Stimulated activated CD4-positive, alpha-beta T cell treated with anti-CD3 and anti-CD28 coated beads, Interleukin-1b, Interleukin-23, amount 100 ng/mL, for 4 hours (primary cell): ENCODE data around the gene GMDS.
A peak's percentile ranks its signal among the peaks of the same experiment; 100 is the strongest.
"Not testable (repeated sequence)": the region's sequence is repeated elsewhere in the genome, so short reads cannot be mapped to it uniquely, and the experiment has no call there.

ENCODE experiments used
- DNase-seq, 2 donors: peaks; one replicate each; pipeline ENCODE4 v3.0.0-alpha.2; 2020; ENCODE audit warnings: low read depth in 2 of 2

Gene GMDS

DNA sequence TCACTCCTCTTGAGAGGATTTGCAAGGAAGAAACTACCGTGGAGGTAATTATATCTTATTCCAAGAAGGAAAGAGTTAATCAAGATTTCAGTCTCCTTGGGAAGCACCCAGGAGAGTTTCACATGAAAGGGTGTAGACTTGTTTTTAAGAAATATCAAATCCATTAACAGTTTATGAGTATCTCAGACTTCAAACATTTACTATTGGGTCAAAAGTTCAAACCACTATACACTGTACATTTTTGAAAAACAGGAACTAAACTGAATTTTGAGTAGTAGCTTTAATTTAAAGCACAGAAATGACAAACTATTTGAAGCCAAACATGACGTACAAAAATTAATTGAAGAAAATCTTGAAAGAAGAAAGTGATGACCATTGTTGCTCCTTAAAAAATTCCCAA is 471.7 kb downstream of the GMDS start:
- DNase-seq, result no peak

DNA sequence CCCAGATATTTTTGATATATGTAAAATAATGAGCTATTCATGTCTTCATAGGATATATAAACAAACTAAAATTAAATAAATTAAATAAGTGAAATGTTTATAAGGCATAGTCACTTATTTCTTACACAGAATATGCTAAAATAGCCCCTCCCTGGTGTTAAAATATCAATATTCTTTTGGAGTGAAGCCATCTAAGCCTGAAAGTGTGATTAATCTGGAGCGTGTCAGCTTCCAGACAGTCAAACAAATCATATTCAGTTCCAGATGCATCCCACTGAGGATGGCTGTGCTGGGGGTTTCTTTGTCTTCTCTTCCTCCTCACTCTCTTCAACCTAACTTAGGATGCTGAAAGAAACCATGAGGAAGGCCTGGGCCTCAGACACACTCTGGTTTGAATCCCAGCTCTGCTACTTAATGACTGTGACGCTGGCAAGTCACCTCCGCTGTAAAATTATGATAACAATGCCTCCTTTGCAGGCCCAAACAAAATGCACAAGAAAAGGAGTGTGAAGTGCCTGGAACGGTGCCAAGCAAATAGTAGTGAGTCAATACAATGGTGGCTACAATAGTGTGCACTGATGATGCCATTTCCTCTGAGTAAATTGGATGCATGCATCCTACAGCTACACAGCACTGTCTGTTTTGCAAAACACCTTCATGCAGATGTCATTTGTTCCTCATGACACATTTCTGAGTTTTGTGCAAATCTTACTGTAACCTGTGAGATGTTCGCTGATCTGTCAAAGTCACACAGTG is 474.3 kb downstream of the GMDS start:
- DNase-seq, result peak in 1 of 2 donors; percentile 7

DNA sequence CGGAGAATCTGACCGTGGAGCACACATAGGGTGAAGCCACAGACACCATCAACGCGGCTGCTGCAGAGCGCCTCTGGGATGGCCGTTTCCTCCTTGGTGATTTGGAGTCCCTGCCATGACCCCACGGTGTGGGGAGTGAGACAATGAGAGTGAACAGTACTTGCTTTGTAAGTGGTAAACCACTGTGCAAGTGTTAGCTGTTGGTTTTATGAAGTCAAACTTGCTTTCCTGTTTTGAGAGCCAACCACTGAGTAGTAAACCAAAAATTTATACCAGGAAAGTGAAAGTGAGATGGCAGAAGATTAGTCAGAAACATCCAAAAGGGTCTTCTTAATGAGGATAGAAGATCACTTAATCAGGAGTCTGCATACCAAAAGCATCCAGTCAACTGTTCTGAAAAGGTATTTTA is 475.0 kb downstream of the GMDS start:
- DNase-seq, result no peak

DNA sequence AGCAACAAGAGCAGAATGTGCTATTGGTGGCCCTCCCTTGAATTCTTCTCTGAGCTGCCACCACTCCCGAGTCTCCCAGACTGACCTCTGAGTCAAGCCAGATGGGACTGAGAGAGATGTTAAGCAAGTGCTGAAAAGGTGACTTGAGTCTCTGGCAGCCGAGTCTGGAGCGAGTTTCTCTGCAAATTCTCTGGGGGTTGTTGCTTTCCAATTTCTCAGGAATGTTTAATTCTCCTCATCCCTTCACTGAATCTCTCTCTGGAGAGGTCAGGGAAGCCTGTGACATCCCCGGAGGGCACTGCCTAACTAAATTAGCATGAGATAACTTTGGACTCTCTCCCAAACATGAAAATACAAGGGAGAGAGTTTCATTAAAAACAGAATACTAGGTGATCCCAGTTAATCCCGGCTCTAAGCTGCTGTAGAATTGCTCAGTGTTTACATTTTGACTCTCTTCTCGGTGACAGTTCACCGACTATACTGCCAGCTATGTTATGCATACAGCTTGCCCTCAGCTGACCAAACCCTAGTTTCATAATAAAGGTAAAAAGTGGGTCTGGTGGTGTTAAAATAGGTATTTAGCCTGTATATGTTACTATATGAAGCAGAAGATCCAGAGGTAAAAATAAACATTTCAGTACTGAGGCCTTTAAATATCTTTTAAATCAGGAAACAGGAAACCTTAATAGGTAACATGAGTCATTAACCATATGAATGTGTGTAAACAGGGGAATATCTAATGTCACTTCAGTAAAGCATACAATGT is 477.7 kb downstream of the GMDS start:
- no peak for DNase-seq

DNA sequence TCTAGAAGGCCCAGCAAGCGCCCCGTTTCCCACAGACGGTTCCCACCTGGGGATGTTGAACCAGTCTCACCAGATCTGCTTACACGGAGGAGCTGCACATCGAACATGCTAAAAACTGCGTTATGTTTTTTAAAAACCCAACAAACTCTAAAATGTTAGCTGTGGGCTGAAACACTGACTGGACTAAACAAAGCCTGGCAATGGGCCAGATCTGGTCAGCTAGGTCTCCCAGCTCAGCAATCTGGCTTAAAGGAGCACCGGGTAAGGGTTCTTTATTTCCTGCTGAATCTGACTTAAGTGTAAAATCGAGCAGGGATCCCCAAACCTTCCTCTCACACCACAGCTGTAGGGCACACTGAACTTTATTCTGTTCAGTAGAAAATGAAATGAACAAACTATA is 478.8 kb downstream of the GMDS start:
- DNase-seq, result no peak

DNA sequence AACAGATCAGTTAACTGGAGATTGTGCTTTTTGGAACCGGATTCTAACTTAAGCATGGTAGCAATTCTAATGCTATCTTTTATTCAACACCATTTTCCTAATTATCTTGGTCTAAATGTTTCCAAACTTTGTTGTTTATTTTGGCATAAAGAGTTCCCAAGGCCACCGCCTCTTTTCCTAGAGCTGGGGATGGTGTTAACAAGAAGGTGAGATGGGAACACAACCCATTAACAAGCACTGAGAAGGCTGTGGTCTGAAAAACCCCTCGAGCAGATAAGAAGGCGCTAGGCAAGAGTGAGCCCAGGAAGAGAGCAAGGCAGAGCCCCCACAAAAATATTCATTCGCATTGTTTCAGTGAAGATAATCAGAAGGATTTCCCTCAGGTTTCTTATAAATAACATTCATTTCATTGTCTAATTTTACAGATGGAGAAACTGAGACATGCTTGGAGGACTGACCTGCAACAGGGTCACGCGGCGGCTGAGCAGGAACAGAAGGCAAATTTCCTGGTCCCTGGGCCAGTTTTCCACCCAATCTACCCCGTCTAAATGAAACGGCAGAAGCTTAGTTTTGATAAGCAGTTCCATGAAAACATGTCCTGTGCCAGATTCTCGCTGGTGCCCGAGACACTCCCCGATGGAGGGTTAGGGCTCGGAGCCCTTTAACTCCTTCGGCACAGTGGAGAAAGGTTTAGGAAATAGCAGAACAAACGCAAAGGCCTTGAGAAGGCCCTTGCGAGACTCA is 480.1 kb downstream of the GMDS start:
- no peak for DNase-seq

DNA sequence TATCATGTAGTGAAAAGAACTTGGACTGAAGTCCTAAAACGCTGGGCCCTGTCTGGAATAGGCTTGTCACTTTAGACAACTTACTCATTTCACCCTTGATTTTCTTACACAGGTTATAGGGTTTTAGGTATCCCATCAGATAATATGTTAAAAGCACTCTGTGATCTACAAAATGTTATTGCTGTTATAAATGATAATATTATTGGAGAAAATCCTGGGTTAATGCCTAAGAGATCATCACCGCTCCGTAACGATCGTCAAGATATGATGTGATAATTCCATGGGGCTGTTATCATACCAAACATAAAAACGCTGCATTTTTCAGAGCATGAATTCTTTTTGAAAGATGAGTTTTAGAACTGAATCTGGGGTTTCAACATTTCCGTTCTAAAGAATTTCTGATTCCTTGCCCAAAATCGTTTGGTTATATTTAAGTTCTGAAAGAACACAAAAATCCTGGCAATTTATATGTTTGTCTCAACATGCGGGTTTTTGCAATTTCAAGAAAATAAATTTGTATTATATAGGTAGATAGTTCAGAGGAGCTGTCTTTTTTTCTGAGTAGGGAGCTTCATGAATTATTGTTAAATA is 480.9 kb downstream of the GMDS start:
- no peak for DNase-seq

DNA sequence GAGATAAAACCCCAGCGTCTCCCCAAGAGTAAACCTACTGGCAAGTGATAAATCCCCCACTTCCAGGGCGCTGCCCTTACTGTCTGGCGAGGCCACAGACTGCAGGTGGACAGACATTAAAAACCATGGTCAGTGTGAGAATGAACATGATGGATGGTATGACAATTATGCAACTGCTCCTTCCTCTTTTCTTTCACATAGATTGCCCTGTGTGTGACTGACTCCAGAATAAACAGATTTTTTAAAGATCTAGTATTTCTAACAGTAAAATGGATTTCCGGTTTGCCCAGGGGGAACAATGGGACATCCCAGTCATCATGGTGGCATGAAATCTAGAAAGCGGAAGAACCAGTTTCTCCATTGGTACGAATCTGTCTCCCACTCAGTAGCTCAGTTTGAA is 482.0 kb downstream of the GMDS start:
- DNase-seq, result no peak

DNA sequence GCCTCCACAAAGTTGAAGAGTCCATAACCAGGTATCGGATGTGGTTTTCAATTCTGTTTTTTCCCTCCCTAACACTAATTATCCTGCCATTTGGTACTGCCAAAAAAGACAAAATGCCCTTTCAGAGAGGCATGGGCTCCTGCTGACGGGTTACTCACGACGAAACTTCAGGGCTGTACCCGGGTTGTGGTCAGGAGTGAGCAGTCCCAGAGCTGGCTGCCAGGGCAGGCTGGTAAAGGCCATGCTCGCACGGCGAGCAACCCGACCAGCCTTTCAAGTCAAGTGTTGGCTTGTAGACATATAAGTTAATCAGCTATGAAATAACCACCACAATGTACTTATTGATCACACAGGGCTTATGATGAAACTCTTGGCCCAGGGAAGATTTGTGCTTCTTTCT is 483.2 kb downstream of the GMDS start:
- DNase-seq, result no peak

DNA sequence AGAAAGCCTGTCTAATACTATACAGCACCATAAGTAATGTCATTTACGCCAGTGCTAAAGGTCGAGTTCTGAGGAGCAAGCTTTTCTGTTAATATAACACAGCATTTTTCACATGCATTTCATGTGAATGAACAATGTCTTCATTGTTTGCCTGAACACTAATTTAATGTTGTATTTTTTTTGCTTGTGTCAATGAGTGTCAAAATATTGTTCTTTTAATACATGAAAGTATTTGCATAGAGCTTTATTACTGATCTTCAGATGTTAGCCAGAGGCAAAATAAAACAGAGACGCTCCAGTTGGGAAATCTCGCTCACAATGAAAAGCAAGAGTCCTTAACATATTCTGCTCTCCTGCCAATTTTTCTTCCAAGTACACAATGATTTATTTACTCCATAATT is 483.9 kb downstream of the GMDS start:
- no peak for DNase-seq

DNA sequence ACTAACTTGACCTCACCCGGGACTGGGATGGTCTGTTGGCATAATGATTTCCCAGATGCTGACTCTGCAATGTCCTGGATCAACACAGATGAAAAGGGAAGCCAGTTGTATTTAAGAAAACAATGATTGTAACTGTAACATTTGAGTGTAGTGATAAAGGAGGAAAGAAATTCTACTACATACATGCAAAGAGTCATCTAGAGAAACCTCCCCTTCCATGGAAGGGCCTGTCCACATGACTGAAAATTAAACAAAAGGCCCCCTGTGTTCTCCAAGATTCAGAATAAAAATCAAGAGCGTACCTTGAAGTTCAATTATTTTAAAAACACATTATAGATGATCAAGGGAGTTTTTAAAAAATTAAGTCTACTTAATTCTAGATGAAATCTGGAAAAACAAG is 484.5 kb downstream of the GMDS start:
- no peak for DNase-seq

DNA sequence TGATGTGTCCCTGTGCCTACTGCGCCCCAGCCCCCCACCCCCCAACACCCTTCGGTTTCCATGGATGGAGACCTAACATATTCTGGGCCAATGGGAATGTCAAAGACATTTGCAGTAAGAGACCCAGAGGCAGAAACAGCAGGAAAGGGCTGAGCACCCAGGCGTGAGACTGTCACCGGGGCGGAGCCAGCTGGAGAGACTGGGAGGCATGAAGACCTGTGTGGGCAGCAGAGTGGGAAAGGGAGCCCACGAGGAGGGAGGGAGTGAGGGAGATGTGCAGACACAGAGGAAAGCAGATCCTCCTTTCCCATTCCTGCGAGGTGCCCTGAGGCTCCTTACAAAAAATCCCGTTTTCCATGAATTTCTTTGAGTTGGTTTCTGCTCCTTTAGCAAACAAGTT is 485.5 kb downstream of the GMDS start:
- DNase-seq, result no peak

DNA sequence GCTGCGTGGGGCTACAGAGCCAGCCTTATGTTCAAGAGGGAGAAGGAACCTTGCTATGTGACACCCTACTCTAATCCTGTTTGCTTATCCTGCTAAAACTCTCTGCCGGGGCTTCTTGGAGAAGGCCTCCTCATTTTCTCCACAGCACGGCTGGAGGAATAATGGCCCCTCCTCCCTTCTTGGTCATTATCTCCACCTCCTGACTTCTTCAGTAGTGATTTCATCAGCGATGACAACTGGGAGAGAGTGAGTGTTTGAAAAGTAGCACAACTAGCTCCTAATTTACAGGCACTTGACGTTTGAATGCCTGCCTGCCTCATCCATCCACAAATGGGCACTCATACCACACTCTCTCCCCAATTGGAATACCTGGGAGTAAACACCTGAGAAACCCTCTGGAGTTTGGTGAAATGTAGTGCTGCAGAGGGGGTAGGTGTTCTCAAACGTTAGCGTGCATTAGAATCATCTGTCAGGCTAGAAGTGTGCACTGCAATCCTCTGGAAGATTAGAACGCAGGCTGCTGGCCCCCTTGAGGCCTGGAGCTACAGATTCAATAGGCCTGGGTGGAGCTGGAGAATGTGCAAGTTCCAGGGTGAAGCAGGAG is 487.2 kb downstream of the GMDS start:
- DNase-seq, result no peak

DNA sequence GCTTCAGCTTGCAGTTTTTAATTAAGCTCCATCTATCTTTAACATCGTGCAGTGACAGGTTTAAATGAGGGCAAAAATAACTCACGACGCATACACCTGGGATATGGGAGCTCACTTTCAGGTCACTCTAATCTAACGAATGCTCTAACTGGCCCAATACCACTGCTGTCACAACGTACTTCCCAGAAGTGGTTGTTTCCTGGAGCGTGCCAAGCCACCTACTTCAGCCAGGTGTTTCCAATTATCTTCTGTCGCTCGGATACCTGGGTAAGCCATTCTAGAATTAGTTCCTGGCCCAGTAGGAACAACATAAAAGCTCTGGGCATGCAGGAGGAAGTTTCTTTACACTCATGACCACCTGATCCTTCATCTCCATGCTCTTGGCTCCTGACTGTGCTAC is 488.3 kb downstream of the GMDS start:
- DNase-seq, result no peak

DNA sequence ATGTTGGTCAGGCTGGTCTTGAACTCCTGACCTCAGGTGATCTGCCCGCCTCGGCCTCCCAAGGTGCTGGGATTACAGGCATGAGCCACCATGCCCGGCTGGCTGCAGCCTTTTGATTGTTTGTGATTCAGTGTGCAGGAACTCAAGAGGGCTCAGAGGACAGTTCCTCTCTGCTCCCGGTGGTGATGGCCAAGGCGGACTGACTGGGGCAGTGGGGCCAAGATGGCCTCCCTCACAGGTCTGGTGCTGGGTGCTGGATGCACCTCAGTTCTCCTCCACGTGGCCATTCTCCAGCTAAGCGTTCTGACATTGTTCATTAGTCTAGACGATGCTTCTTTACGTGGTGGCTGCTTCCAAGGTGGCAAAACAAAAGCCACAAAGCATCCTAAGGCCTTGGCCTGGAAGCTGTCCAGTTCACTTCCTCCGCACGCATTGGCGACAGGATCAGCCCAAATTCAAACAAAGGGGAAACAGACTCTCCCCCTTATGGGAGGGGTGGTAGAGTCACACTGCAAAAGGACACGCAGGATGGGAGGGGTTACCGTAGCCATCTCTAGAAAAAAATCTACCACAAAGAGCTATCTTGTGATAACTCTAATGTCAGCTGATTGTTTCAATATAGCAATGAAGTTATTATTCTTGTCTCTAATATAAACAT is 488.8 kb downstream of the GMDS start:
- DNase-seq, result no peak

DNA sequence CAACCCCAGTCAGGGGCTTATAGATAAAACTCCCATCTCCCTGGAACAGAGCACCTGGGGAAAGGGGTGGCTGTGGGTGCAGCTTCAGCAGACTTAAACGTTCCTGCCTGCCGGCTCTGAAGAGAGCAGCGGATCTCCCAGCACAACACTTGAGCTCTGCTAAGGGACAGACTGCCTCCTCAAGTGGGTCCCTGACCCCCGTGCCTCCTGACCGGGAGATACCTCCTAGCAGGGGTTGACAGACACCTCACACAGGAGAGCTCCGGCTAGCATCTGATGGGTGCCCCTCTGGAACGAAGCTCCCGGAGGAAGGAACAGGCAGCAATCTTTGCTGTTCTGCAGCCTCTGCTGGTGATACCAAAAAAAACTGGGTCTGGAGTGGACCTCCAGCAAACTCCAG is 494.3 kb downstream of the GMDS start:
- DNase-seq, result not testable (repeated sequence)

DNA sequence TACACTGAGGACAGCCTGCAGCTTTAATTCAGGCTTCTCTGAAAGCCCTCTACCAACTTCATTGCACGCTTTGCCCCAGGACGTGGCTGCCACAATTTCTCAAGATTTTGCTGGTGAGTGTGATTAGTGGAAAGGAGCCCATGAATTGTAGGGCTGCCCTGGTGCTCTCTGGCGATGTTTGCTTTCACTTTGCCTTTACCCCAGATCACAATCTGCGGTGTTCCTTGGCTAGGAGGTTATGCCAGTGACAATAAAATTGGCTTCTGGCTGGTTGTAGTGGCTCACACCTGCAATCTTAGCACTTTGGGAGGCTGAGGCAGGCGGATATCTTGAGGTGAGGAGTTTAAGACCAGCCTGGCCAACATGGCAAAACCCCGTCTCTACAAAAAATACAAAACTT is 496.4 kb downstream of the GMDS start:
- DNase-seq, result no peak

DNA sequence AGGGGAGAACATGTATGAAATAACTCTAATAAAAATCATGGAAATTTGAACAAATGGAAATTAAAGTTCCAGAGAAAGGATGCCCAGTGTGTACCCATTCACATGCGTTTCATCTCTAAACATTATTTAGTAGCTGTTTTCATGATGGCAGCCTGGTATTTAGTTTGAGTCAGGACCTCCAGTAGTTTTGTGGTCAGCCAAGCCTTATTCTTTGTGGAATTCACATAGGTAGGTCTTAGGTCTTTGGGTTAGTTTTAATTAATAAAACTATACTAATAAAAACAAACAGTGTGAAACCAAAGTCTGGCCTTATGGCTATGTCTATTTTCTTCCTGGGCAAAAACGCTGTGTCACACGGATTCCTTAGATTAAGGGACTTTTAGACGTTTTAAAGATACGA is 497.9 kb downstream of the GMDS start:
- no peak for DNase-seq

DNA sequence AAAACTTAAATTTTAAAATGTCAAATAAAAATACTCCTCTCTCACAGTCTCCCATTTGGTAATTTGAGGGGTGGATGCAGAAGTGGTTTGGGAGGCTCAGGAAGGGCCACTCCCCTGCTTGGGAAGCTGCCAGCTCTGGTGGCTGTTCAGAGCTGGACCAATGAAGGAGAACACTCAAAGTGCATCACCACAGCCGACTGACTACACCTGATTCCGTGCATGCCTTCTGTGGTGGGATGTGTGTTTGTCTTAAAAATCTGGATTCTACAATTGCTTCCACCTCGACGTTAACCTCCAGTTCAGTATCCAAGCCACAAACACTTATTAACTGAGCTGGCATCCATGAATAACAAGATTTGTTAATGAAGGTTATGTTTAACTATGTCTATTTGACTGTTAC is 498.4 kb downstream of the GMDS start:
- DNase-seq, result no peak

DNA sequence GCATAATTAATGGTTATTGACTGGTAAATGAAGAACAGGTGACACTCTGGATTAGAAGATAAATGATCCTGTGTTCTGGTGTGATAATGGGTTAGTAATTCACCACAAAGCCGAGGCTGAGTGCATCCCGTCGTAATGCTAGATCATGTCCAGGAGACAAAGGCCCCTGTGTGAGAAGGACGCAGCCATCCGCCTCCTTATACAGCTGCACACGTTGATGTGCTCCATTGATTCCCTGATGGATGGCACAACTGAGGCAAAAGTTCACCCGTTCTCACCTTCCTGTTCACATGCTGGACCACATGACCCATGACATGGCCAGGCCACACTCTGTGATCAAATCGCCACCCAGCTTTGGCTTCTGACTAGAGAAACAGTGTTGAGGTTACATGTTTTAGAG is 499.6 kb downstream of the GMDS start:
- DNase-seq, result no peak

DNA sequence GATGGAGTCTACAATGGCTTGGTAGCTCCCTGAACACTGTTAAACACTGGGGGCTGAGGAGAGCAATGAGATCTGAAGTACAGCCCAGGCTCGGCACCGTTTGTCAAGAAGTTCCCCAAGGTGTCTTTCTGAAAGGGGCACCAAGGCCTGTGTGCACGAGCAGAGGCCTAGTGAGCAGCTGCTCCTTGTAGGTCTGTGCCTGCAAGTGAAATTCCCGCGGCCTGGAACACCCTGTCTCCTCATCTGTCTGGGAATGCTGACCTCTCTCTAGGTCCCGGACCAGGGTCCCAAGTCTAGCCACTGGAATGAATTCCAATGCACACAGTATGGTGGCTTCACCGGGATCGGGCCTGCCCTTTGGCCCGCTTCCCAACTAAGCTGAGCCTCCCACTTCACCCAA is 500.9 kb downstream of the GMDS start:
- no peak for DNase-seq
